Stimulated activated CD8-positive, alpha-beta memory T cell treated with anti-CD3 and anti-CD28 coated beads, Interleukin-15, amount 100 ng/mL, for 4 hours (primary cell): Measurements from ENCODE around the gene ATP10A.

Source experiments
- DNase-seq, 2 donors: peaks; one replicate each; pipeline ENCODE4 v3.0.0-alpha.2; 2020; ENCODE audit warnings: low read depth in 2 of 2

ATP10A gene

DNA sequence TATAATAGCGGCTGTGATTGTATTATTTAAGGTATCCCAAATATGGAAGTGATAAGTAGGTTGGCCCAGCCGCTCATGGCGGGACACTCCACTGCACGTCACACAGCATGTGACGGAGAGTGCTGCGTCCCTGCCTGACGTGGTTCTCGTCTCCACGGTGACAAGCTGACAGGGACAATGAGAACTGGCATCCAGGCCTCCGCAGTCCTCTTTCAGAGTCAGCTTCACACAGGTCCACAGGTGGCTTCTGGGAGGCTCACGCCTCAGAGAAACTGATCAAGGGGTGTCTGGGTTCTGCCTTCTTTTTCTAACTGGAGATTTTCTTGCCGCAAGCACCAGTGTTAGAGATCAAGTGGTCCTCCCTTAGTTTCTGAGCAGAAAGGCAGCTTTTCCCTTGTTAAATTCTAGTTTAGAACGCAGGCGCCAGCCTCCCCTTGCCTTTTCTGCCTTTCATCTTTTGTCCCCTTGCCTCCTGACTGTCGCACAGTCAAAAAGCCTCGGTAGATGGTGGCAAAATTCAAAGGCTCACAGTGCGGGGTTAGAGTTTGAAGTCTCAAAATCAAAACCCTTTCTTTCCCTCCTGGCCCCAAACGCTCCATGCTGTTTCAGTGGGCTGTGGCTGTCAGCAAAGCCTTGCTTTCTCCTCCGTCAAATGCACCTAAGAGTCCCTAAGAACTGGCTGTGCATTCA is 120.9 kb downstream of the ATP10A start:
- no peak for DNase-seq

- DNase-seq, result no peak
Measured at GRCh38 chr15:25741256-25741580, 121.9 kb downstream of the ATP10A start.

DNA sequence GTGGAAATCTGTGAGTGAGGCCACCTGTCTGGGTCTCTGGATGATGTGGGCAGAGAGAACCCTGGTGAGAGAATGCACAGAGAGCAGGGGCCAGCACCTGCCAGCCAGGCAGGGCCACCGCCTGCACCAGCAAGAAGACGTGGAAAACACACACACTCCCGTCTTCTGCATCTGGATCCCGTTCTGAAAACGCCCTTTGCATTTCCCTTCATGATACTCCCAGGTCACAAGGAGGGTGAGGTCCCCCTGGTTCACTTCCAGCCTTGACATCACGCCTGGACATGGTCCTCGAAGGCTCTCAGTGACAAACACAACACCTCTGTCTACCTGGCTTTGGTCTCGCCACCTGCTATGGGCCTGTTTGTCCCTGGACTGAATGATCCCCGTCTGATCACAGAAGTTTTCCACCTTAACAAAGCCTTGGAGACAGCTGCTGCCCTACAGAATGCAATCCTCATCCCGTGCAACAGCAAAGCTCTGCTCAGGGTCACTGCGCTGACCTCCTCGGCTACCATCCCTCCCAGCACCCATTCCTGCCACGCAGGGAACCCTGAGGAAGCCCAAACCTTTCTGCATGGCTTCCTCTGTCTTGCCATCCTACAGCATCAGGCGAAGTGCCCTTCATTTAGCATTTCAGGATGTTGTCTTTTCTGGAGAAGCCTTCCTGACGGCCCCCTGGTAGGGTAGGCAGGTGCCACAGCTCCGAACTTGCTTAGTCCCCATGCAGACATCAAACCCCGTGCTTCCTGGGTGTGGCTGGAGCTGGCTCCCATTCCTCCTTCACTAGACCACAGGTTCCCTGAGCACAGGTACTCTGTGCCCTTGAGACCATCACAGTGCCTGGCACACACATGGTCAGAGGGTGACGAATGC is 122.5 kb downstream of the ATP10A start:
- no peak for DNase-seq

GRCh38 chr15:25739687-25740121 is 123.4 kb downstream of the ATP10A start:
- no peak for DNase-seq

- DNase-seq, result no peak
Measured at GRCh38 chr15:25738171-25738965, 124.8 kb downstream of the ATP10A start.

- no peak for DNase-seq
Measured at GRCh38 chr15:25737218-25737643, 125.9 kb downstream of the ATP10A start.

- DNase-seq, result no peak
Measured at GRCh38 chr15:25736461-25736860, 126.7 kb downstream of the ATP10A start.

GRCh38 chr15:25735550-25736384 is 127.4 kb downstream of the ATP10A start:
- no peak for DNase-seq

DNA sequence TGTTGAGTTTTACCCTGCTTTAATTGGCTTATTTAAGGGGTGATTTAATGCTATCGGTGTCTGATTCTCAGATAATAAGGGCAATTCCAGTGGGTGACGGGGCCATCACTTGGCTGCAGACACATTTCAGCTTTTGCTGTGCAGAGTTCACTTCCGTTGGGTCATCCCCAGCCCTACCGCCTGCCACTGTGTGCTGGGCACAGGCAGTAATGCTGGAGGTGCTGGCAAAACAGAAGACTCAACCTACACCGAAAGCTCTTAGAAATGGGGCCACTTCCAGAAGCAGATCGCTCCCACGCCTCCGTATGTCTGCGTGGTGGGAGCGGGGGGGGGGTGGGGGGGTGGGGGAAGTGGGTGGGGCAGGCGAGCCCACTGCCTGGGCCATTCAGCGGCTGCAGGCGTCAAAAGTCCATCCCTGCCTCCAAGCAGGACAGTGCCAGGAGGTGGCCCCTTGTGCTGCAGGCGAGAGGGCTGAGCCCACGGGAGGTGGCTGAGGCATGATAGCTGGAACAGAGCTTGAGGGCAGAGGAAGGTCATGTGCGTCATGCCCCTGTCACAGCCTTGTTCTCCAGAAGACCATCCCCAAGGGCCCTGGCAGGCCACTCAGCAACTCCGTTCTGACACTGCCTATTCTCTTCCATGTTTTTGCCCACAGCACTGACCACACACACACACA is 128.3 kb downstream of the ATP10A start:
- DNase-seq, result no peak

- DNase-seq, result no peak
Measured at GRCh38 chr15:25733856-25734679, 129.1 kb downstream of the ATP10A start.

DNA sequence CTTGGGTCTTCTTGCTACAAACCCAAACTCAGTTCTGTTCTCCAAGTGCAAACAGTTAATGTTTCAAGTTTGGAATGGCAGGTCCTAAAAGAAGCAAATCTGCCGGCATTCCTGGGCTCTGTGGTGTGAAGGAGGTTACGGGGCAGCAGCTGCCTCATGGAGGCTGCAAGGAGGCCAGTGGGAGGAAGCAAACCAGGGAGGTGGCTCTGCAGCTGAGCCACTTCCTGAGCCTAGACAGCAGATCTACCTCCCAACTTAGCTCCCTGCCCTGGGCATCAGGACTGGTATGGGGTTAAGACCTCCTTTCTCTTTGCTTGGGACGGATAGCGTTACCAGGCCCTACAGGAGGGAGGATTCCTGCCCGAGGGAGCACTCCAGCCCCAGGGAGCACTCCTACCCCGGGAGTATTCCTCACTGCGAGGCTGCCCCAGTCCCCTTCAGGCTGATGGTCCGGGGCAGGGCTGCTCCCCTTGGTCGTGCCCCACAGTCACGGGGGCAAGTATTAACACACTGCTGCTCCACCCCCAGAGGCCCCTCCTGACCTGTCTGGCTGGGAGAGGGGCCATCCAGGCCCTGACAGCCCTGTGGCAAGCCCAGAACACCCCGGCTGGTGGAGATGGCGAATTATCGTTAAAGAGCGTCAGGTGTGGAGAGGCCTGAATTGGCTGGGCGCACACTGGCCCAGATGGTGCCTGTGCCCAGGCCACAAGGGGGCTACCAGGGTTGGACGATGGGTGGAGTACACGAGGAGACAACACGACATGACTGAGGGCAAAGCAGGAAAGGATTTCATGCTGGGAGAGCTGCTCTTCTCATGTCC is 129.9 kb downstream of the ATP10A start:
- DNase-seq, result no peak

GRCh38 chr15:25732191-25732590 is 130.9 kb downstream of the ATP10A start:
- DNase-seq, result no peak

DNA sequence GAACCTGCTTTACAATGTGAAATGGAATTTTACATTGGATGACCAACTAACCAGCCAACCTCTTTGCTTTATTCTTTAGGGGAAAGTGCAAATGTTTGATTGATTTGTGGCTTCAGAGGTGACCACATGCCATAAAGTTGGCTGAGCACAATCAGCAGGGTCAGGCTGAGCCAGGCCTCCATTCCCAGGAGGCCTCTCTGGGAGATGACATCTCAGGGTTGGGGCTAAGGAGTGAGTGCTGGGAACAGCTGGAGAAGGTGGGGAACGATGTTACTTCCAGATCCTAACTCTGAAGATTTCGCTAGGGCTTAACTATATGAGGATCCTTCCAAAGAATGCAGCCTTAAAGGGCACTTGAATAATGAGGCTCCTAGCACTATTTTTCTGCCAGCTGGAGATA is 131.7 kb downstream of the ATP10A start:
- no peak for DNase-seq

DNA sequence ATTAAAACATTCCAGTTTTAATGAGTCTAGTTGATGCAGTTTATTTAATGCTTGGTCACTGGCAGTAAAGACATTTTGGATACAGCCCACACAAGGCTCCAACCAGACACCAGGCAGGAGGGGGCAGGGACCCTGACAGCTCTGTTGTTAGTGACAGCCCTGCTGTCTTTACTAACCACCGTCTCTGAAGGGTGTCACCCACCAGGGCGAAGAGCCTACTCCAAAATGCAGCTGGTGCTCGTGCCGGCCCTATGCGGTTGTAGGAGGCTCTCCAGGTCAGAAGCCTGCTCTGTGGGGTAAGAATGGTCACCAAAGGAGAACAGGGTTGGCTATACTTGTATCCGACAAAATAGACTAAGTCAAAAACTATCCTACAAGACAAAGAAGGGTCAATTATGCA is 132.2 kb downstream of the ATP10A start:
- no peak for DNase-seq

- no peak for DNase-seq
Measured at GRCh38 chr15:25728816-25729215, 134.3 kb downstream of the ATP10A start.

GRCh38 chr15:25727867-25728600 is 135.1 kb downstream of the ATP10A start:
- no peak for DNase-seq

- DNase-seq, result no peak
Measured at GRCh38 chr15:25727116-25727515, 136.0 kb downstream of the ATP10A start.

DNA sequence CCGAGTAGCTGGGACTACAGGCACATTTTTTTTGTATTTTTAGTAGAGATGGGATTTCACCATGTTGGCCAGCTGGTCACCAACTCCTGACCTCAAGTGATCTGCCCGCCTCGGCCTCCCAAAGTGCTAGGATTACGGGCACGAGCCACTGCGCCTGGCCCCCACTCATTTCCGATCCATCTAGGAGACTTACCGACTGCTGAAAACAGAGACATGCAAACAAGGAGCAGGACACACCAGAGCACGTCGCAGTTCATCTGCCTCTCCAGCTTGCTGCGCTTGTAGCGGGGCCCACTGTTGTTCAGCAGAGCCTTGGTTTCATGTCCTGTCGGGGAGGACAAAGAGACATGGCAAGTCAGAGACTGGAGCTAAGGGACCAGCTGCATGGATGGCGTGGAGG is 137.4 kb downstream of the ATP10A start:
- DNase-seq, result no peak
